ENCODE data around the gene PCSK4. TPM values are rescaled to one million over a fixed set of nuclear protein-coding genes. Genes with fewer than 3 reads are reported as not detected.
"Not testable (repeated sequence)": the region's sequence is repeated elsewhere in the genome, so short reads cannot be mapped to it uniquely, and the experiment has no call there.

Gene PCSK4
- polyA plus RNA-seq, 1 of the 3 experiments (the other 2 are of a cell fraction) = 6.6 TPM

- no peaks in the 10 kb centered on the region for H3K4me1 ChIP-seq (ENCODE audit: control insufficient read depth in 1 of 2, insufficient read depth in 2 of 2, low read depth in 1 of 2, low read length in 1 of 2)
Observed at GRCh38 chr19:1531587-1531986, 41.4 kb upstream of the PCSK4 start.

GRCh38 chr19:1530856-1531255, 40.7 kb upstream of the PCSK4 start:
- DNase-seq; H3K9ac ChIP-seq; H3K36me3 ChIP-seq (replicated peaks in 1 of 2; ENCODE audit: control insufficient read depth in 1 of 2, insufficient read depth in 2 of 2, low read length in 1 of 2); H3K79me2 ChIP-seq (ENCODE audit: insufficient read depth); H3K4me1 ChIP-seq (ENCODE audit: control insufficient read depth in 1 of 2, insufficient read depth in 2 of 2, low read depth in 1 of 2, low read length in 1 of 2); H3K27ac ChIP-seq (ENCODE audit: low read depth in 2 of 2, low read length in 1 of 2); H3K4me2 ChIP-seq; POLR2A ChIA-PET; H3K9me3 ChIP-seq; H4K20me1 ChIP-seq (ENCODE audit: insufficient read depth); H3F3A ChIP-seq (replicated peaks; ENCODE audit: insufficient read depth); H3K4me3 ChIP-seq (ENCODE audit: low read depth in 2 of 2, low read length in 1 of 2); H2AFZ ChIP-seq (ENCODE audit: low read depth); H3K9me2 ChIP-seq: not testable (repeated sequence)
- CTCF ChIA-PET = interaction anchor here (1.4 to 7.1 kb wide), 2 partner anchors 15 to 28 kb away, joined by 3 to 41 read pairs; no protein-coding TSS in a partner anchor
- WGBS (ENCODE audit: low lambda C conversion rate) = 64% methylated on average over 10 of the region's 11 CpGs
- peaks cover 46% of the 10 kb centered on the region for H3K27me3 ChIP-seq (ENCODE audit: insufficient read depth)

More at GRCh38 chr19:1531587-1531986, 41.4 kb upstream of the PCSK4 start:
- Histone ChIP-seq H3K27me3 (ENCODE audit: insufficient read depth) (peaks cover 38% of the 10 kb centered on the region), H4K20me1 (ENCODE audit: insufficient read depth) (no peaks in the 10 kb centered on the region), H3K9me3 (no peaks in the 10 kb centered on the region), H3K4me2 (no peak overlapping the region), H3K9ac (no peak overlapping the region), H3K36me3 (replicated peaks in 1 of 2; ENCODE audit: control insufficient read depth in 1 of 2, insufficient read depth in 2 of 2, low read length in 1 of 2) (no peaks in the 10 kb centered on the region), H3K4me3 (ENCODE audit: low read depth in 2 of 2, low read length in 1 of 2) (no peak overlapping the region), H3F3A (replicated peaks; ENCODE audit: insufficient read depth) (no peaks in the 10 kb centered on the region), H2AFZ (ENCODE audit: low read depth) (no peak overlapping the region), H3K9me2 (no peaks in the 10 kb centered on the region), H3K27ac (ENCODE audit: low read depth in 2 of 2, low read length in 1 of 2) (no peak overlapping the region), H3K79me2 (ENCODE audit: insufficient read depth) (no peaks in the 10 kb centered on the region)
- ChIA-PET CTCF (interaction anchor here (1.4 to 7.1 kb wide), 2 partner anchors 15 to 28 kb away, joined by 3 to 41 read pairs; no protein-coding TSS in a partner anchor), POLR2A (no interaction called here)
- no peak for DNase-seq
- WGBS (ENCODE audit: low lambda C conversion rate) = 67% methylated on average over 10 of the region's 11 CpGs
- TF ChIP-seq SIN3A (IDR thresholded peaks at IDR 0.05; ENCODE audit: borderline replicate concordance, low read depth, low read length) (no peak), FOSL2 (IDR thresholded peaks at IDR 0.05; ENCODE audit: borderline replicate concordance, low read depth) (no peak), FOXM1 (IDR thresholded peaks at IDR 0.05; ENCODE audit: low read depth) (no peak), CHD2 (IDR thresholded peaks at IDR 0.05; ENCODE audit: low read length, partially characterized antibody) (no peak), NFIC (IDR thresholded peaks at IDR 0.05; ENCODE audit: borderline replicate concordance) (no peak), IRF3 (IDR thresholded peaks at IDR 0.05; ENCODE audit: low read depth, low read length) (no peak), NRF1 (IDR thresholded peaks at IDR 0.05; ENCODE audit: low read depth, low read length) (no peak), POLR2AphosphoS5 (IDR thresholded peaks at IDR 0.05; ENCODE audit: low read depth, low read length) (no peak), USF1 (IDR thresholded peaks at IDR 0.05; ENCODE audit: borderline replicate concordance, low read depth) (no peak)
- TF ChIP-seq, protein P1, sequence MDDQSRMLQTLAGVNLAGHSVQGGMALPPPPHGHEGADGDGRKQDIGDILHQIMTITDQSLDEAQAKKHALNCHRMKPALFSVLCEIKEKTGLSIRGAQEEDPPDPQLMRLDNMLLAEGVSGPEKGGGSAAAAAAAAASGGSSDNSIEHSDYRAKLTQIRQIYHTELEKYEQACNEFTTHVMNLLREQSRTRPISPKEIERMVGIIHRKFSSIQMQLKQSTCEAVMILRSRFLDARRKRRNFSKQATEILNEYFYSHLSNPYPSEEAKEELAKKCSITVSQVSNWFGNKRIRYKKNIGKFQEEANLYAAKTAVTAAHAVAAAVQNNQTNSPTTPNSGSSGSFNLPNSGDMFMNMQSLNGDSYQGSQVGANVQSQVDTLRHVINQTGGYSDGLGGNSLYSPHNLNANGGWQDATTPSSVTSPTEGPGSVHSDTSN (IDR thresholded peaks at IDR 0.05) = no peak

Measured in SK-N-SH (cell line).